Activated naive CD8-positive, alpha-beta T cell treated with anti-CD3 and anti-CD28 coated beads, Interleukin-2, amount 50 U/mL, for 16 hours (primary cell): ENCODE measurements around the gene C7.
"Not testable (repeated sequence)": the region's sequence is repeated elsewhere in the genome, so short reads cannot be mapped to it uniquely, and the experiment has no call there.

Source experiments
- DNase-seq: peaks from one replicate; pipeline ENCODE4 v3.0.0-alpha.2; 2020; ENCODE audit warnings: low read depth, low spot score

C7 gene

GRCh38 chr5:40991168-40991980 lies 82.1 kb downstream of the C7 start:
- no peak for DNase-seq

- no peak for DNase-seq
Observed at GRCh38 chr5:40991981-40992559, 82.8 kb downstream of the C7 start.

DNA sequence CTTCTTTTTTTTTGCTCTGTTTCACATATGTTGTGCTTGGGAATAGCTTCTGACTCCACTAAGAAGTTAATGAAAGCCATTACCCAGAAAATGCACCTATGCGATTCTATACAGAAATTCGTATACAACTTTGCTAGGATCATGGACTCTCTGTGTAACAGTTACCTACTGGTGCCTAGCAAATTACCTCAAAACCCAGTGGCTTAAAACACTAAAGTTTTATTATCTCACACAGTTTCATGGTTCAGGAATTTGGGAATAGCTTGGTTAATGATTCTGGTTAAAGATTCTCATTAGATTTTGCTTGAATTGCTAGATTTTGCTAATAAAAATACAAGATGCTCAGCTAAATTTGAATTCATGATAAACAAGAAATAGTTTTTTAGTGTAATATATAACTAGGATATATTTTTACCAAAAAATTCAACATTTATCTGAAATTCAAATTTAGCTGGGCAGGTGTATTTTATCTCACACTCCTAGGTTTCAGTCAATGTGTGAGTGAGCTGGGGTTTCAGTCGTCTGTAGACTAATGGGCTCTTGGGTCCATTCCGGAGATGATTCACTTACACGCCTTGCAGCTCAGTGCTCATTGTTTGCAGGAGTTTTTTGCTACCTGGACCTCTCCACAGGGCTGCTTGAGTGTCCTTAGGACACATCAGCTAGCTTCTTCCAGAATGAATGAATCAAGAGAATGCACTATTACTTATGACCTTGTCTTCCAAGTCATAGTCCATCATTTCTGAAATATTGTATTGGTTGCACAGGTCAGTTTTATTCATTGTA lies 86.7 kb downstream of the C7 start:
- no peak for DNase-seq

- no peak for DNase-seq
Observed at GRCh38 chr5:40999142-40999541, 89.8 kb downstream of the C7 start.

- no peak for DNase-seq
Observed at GRCh38 chr5:40999966-41000365, 90.7 kb downstream of the C7 start.

DNA sequence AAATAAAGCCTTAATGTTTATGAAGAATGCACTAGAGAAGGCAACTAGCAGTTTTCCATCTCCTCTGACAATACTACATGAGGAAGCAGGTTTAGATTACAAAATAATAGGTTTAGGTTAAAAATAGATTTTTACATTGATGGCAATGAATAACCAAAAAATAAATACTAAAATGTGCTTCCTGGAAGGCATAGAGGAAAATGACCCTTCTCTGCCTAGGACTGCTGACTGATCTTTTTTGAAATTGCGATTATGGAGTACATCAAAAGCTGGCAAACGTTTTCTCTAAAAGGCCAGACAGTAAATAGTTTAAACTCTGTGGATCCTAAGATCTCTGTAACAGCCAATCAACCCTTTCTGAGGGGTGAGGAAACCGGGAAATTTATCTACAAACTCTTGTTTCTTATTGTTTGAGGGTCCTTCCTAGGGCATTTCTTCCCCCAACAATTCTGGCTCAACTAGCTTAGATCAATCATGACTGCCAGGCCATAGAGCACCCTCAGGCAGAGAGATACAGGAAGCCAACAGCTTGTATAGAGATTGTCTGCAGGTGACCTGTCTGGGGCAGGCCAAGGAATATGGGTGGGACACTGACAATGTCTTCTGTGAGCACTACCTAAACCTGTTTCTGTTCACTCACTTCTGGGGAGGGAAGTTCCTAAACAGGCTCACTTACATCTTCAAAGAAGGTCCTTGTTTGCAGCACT lies 94.5 kb downstream of the C7 start:
- DNase-seq = no peak

- no peak for DNase-seq
Observed at GRCh38 chr5:41004931-41005330, 95.6 kb downstream of the C7 start.

DNA sequence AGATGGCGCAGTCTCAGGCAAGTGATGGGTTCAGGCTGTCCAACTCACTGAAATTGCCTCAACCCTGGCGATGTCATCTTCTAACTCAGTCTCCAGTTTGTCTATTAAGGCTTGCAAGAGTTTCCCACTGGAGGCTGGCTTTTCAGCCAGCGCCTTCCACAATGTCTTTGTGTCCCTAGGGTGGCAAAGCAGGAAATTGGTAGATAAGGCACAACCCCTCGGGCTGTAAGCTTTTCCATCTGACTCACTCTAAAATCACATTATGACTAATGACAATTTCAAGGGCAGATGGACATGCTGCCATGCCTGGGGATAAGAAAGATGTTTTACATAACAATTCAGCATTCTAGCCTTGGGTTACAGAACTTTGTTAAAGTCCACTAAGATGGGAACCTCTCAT lies 99.9 kb downstream of the C7 start:
- no peak for DNase-seq

DNA sequence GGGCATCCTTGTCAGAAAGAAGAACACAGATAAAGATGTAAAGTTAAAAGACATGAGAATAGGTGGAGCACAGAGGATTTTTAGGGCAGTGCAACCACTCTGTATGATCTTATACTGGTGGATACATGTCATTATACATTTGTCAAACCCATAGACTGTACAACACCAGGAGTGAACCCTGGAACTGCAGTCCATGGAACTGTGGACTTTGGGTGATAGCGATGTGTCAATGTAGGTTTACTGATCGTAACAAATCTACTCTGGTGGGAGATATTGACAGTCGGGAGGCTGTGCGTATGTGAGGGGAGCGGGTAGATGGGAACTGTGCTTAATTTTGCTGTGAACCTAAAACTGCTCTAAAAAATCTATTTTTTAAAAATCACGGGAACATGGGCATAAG lies 101.3 kb downstream of the C7 start:
- DNase-seq = no peak

GRCh38 chr5:41012318-41012717 lies 103.0 kb downstream of the C7 start:
- DNase-seq = no peak

GRCh38 chr5:41022600-41022999 lies 113.3 kb downstream of the C7 start:
- DNase-seq = not testable (repeated sequence)
